Sciatic nerve (tissue), 2 donors: ENCODE measurements around the gene USP24. TPM values are rescaled to one million over a fixed set of nuclear protein-coding genes. Genes with fewer than 3 reads are reported as not detected.
"Not testable (repeated sequence)": the region's sequence is repeated elsewhere in the genome, so short reads cannot be mapped to it uniquely, and the experiment has no call there.

Experiments used
- ATAC-seq: fragments of 200-7000 bp; cut with Tn5 transposase; one replicate; pipeline ENCODE4 v1.9.1; 2020; ENCODE audit warnings: mild to moderate bottlenecking, moderate library complexity
- DNase-seq: peaks from one replicate; pipeline ENCODE4 v3.0.0-alpha.2; 2020; ENCODE audit warnings: low spot score
- intact Hi-C: fragments of 100-400 bp; cut with DNase I; formaldehyde crosslinking; loops from one replicate; pipeline ENCODE4 v1.14.2; 2022
- microRNA-seq: library from miRNA; unstranded; fragments of <30 nt; microRNA quantifications from one replicate; pipeline ENCODE4 v1.2.0, GENCODE V29; 2020
- total RNA-seq: library from RNA; stranded (reverse); fragmentation: NEBNext Ultra II Directional; extraction: Animal tissue kit (Norgen Biotek cat#: 25700); gene quantifications from one replicate; pipeline ENCODE4 v1.2.1, GENCODE V29; 2021
- donor health status: DM: no; HTN: no; CAD: no.
- donor health status: DM: no; HTN: no; CAD: no.

The USP24 gene
- total RNA-seq, 1 donor from 2014 or later: 57.6 TPM

DNA sequence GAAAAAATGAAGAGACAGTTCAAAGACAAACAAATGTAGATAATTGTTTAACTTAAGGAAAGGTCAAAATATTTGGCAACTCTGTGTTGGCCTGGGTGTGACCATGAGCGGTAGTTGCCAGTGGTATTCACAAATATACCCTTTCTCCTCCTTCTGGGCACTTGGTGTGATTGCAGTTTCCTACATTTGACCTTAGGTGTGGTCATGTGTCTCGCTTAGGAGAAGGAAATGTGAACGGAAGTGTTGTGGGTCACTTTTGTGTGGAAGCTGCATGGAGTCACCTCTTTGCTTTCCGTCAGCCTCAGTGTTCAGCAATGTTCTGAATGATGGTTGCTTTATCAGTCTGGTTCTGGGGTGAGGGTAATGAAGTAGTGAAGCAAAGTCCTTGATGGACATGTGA is 179.3 kb downstream of the USP24 start:
- intact Hi-C loops: no loop called here
- ATAC-seq: no peak
- DNase-seq: no peak

DNA sequence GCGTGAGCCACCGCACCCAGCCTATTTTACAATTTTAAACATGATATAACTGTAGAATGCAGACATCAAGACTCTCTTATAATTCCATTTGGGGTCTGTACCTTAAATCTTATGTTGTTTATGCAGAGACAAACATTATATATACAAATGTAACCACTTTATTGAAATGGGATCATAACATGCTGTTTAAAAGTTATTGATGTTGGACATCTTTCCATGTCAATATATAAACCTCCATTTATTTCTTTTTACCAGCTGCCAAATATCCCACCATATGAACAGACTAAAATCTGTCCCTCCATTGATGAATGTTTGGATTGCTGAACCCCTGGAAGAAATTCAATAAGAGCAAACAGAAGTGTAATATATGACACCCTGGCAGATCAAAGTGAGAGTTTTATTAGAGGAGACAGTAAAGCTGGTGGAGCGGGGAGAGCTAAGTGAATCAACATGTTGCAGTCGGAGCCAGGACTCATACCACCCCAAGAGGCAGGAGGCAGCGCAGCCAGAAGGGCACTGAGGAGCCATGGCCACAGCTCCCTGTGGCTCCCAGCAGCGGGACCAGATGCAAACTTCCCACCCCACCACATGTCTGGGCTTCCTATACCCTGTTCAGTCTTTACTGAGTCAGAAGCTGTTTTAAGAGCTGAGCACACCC is 180.6 kb downstream of the USP24 start:
- intact Hi-C loops: no loop called here
- DNase-seq (no peak), ATAC-seq (no peak)

DNA sequence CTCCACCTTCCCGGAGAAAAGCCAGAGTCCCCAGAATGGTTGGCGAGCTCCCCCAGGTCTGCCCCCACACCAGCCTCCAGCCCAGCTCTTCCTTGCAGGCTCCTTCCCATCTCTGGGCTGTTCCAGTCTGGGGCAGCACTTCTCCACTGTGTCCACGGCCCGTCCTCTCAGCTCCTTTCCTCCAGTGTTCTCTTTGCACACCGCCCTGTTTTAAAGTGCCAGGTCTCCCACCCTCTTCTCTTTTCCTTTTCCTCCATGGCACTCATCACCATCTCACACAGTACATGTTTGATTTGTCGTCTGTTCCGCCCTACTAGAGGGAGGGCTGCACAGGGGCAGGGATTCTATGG is 181.9 kb downstream of the USP24 start:
- intact Hi-C loops: no loop called here
- ATAC-seq: no peak
- DNase-seq: no peak

DNA sequence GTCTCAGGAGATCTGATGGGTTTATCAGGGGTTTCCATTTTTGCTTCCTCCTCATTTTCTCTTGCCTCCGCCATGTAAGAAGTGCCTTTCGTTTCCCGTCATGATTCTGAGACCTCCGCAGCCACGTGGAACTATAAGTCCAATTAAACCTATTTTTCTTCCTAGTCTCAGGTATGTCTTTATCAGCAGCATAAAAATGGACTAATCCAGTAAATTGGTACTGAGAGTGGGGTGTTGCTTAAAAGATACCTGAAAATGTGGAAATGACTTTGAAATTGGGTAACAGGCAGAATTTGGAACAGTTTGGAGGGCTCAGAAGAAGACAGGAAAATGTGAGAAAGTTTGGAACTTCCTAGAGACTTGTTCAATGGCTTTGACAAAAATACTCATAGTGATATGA is 184.1 kb downstream of the USP24 start:
- ATAC-seq, intact Hi-C loops, DNase-seq: not testable (repeated sequence)

DNA sequence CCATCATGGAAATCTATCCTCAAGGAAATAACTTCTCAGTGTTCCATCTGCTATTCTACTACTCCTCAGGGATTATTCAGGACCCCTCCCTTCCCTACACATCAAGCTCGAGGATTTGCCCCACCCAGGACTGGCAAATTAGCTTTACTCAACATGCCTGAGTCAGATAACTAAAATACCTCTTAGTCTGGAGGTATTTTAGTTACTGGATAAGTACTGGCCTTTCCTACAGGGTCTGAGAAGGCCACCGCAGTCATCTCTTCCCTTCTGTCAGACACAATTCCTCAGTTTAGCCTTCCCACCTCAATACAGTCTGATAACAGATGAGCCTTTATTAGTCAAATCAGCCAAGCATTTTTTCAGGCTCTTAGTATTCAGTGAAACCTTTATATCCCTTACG is 188.5 kb downstream of the USP24 start:
- intact Hi-C loops, DNase-seq, ATAC-seq: not testable (repeated sequence)

DNA sequence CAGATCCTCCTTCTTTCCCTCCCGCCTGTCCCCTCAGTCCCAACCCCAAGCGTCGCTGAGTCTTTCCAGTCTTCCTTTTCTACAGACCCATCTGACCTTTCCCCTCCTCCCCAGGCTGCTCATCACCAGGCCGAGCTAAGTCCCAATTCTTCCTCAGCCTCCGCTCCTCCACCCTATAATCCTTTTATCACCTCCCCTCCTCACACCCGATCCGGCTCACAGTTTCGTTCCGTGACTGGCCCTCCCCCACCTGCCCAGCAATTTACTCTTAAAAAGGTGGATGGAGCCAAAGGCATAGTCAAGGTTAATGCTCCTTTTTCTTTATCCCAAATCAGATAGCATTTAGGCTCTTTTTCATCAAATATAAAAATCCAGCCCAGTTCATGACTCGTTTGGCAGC is 191.0 kb downstream of the USP24 start:
- DNase-seq, ATAC-seq, intact Hi-C loops: not testable (repeated sequence)

DNA sequence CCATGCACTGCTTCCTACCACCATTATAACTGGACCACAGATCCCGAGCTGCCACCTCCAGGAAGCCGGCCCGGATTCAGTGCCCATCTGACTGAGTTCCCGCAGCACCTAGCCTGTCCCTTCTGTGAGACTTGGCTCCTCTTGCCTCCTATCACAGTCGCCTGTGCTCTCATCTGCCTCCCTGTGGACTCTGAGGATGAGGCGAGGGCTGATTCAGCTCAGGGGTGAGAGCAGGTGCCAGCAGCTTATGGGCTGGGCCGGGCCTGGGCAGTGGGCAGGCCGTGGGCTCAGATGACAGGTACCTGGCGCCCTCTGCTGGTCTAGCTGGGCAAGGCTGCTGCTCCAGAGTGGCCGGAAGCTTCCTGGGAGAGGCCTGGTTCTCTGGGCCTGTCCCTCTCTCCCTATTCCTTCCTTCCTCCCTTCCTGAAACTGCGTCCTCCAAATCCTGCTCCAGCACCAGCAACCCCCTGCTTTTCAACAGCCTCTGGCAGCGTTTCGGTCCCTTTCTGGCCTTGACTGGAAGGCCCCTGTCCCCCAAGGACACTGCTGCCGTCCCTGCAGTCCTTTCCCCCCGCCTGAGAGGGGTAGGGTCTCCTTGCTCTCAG is 193.1 kb downstream of the USP24 start:
- DNase-seq: peak; percentile 82
- peak; percentile 95 for ATAC-seq
- intact Hi-C loops: no loop called here

DNA sequence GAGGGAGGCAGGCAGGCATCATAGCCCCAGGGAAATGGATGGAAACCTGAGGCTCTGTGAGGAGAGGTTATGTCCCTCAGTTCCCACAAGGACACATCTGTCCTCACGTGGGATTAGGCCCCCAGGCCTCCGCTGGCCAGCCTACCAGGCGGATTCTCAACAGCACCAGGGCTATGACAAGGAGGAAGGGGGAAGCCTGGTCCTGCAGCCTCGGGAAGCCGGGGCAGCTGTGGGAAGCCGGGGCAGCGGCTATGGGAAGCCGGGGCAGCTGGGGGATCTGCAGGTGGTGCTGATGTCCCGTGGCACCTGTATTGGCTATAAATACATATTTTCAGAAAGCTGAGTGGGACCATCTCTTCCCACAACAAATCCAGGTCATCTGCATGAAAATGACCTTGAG is 196.8 kb downstream of the USP24 start:
- no peak for DNase-seq

More for the DNA sequence above, 196.8 kb downstream of the USP24 start:
- no peak for ATAC-seq
- intact Hi-C loops: no loop called here

Small RNA genes lying within 50 kb of the gene (microRNA-seq; reads per million reads assigned to microRNA genes)
- gene MIR4422: 2.2 reads per million

Other genes with a start within 250 kb of the USP24 start
- not detected for gene TMEM61, start 234.7 kb downstream of the USP24 start, total RNA-seq
- gene BSND, start 216.4 kb downstream of the USP24 start, total RNA-seq: not detected
- 8.6 TPM for gene PCSK9, start 175.8 kb downstream of the USP24 start, total RNA-seq